ENCODE data around the gene ST7L. TPM values are rescaled to one million over a fixed set of nuclear protein-coding genes. Genes with fewer than 3 reads are reported as not detected.

Gene ST7L
- total and polyA plus RNA-seq, 9 of the 15 experiments (the other 6 are each of a cell fraction or from before 2014, with no cell fraction given): 9.0 to 32.5 (median 26.6) TPM

DNA sequence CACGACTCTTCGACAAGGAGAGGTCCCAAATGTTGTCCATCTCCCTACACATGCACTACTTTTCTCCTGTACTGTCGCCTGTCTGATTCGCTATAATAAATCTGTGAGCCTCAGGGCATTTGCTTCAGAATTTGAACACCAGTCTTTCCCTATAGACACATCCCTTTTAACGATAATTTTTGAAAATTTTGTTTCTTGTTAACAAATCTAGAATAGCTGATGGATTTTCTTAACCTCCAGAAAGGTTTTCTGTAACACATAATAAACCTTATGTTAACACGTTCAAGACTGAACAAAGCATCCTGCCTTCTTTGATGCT lies 1.4 kb upstream of the ST7L start (continued):
- TF ChIP-seq, protein P1, sequence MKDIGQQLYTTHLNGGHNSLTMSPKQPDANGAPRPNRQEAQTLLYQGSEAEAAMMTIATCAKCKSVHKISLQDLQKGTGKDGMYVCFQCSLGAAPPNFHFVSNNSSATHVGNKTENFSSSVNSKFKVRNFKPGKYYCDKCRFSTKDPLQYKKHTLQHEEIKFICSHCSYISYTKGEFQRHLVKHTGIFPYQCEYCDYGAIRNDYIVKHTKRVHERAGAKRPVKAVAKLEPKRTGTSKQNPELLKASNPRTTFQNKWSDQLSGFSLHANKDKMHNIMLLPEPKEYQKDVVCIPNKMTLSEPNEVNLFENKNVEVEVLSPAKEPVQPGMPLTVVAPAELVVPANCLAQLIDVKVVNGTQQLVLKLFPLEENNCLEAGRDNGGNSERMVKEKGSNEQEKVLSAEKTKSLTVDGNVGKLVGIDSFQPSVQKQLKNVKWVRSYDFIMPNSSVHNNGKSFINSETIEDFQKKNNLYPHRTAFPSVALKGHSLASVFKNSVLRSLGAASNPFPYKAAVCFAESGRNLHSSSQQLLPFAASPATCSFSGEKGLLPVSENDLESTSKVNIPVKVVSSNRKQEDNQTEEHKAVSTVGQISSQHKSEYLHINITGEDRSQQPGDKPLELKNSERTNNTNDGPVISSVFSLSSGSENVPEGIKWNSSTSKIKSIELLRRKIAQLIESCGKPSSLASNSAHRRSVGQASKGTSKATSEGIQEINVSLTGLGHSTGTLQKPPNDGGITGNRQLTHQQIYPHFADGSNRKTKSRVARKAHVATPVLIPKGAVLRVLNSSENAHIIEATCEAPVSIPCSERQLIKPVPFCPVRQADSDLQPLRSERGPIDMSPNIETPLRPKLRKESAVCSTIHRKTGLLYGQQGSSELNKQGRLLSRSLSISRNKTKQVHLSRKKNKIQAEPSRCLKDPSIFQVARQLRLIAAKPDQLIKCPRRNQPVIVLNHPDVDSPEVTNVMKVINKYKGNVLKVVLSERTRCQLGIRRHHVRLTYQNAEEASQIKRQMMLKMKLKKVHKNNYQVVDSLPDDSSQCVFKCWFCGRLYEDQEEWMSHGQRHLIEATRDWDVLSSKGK (CRISPR knock-in tag; IDR thresholded peaks at IDR 0.05): no peak
- TF ChIP-seq ILK (tag; IDR thresholded peaks at IDR 0.05; ENCODE audit: borderline replicate concordance, low read depth) (no peak), DPF2 (IDR thresholded peaks at IDR 0.05) (no peak)
- TF ChIP-seq, protein P2, sequence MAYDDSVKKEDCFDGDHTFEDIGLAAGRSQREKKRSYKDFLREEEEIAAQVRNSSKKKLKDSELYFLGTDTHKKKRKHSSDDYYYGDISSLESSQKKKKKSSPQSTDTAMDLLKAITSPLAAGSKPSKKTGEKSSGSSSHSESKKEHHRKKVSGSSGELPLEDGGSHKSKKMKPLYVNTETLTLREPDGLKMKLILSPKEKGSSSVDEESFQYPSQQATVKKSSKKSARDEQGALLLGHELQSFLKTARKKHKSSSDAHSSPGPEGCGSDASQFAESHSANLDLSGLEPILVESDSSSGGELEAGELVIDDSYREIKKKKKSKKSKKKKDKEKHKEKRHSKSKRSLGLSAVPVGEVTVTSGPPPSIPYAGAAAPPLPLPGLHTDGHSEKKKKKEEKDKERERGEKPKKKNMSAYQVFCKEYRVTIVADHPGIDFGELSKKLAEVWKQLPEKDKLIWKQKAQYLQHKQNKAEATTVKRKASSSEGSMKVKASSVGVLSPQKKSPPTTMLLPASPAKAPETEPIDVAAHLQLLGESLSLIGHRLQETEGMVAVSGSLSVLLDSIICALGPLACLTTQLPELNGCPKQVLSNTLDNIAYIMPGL (CRISPR knock-in tag; IDR thresholded peaks at IDR 0.05): no peak

All from K562 (cell line).